ENCODE measurements around the gene ZNF296. TPM values are rescaled to one million over a fixed set of nuclear protein-coding genes. Genes with fewer than 3 reads are reported as not detected.
"Not testable (repeated sequence)": the region's sequence is repeated elsewhere in the genome, so short reads cannot be mapped to it uniquely, and the experiment has no call there.

Gene ZNF296
- polyA plus RNA-seq (ENCODE audit: insufficient read length): 0.98 TPM
- long read RNA-seq, donor 1: 0 reads
- long read RNA-seq, donor 2: 0 reads
- long read RNA-seq, donor 3, partial matches to known transcripts: 0 of 1 reads
- long read RNA-seq, donor 3, other reads (novel, unspliced or antisense): 0 of 1 reads
- long read RNA-seq, donor 4: 0 reads
- long read RNA-seq, donor 5: 0 reads
- long read RNA-seq, donor 6, partial matches to known transcripts: 0 of 1 reads
- long read RNA-seq, donor 6, other reads (novel, unspliced or antisense): 0 of 1 reads
- long read RNA-seq, donor 7: 0 reads
- long read RNA-seq, donor 8: 0 reads

DNA sequence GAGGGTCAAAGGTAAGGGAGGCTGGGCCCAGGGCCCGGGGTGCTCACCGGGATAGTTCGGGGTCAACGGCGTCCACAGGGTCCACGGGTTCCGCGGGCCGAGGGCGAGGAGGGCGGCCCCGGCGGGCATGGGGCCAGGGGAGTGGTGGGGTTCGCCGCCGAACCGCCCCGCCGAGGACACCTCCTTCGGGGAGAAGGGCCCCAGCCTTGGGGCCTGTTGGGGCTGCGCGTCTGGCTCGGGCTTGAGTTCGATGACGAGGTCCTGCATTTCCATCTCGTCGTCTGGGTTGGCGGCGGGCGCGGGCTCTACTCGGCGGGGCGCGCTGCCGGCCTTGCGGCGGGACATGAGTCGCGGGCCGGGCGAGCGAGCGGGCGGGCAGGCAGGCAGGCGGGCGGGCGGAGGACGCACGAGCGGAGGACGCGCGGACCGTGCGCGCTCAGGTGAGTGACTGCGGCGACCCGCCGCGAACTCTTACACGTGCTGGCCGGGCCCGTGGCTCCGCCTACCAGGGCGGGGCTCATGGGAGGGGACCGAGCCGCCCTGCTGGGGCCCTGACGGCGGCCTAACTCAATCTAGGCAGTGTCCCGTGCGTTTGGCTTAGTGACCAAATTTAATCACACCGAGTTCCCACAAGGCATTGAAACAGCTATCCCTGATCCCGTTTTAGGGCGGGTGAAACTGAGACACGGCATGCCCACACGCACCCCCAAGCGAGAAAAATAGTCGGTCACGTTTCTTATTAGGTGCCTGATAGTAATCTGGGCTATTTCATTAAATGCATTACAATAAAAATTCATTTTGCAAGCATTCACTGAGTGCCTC is at the start of gene ZNF296:
Gene ZNF296 (minus strand): TSS at position 450 of the 822 bp plus-strand sequence. CDS start 105 bp downstream, at position 345.
- DNase-seq: peak; percentile 35

DNA sequence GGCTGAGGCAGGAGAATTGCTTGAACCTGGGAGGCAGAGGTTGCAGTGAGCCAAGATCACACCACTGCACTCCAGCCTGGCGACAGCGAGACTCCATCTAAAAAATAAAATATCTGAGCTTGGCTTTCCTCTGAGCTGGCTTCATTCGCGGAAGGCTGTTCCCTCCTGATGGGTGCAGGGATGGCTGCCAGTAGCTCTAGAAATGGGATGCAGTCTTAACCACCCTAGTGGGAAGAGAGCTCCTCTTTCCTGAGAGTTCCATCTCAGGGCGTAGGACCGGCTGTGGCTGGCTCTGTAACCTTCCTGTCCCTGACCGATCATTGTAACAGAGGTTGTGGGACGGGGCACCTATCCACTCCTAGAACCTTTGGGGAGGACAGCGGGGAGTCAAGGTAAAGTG is 49.1 kb upstream of the ZNF296 start:
- no peak for DNase-seq

DNA sequence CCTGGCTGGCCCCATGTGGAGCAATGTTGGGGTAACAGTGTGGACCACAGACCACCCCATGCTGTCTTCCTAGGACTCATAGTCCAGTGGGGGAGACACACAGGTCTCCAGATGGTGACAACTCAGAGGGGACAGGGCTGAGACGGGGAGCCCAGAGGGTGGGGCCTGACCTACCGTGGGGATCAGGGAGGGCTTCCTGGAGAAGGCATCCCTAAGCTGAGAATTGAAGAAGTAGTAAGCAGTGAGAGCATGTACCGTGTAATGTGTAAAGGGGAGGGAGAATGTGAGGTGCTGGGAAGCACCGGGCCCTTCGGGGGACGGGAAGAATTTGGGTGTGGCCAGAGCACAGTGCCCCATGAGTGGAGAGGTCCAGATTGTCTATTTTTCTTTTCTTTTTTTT is 47.7 kb upstream of the ZNF296 start:
- DNase-seq: no peak

DNA sequence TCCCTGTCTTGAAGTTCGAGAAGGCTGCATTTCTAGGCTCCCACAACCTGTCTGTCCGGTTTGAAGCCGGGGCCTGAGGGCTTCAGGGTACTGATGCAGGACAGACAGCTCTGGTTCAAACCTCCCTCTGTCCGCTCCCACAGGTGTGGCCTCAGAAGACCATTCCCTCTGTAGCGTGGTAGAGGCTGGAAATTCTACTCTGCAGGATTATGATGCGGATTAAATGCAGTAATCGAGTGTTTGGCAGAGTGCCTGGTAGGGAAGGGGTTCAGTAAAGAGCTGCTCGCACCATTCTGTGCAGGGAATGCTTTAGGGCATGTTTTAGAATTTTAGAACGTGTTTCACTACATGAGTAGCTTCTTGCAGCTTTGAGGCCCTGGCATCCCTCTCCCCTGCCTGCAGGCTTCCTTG is 47.2 kb upstream of the ZNF296 start:
- DNase-seq: no peak

DNA sequence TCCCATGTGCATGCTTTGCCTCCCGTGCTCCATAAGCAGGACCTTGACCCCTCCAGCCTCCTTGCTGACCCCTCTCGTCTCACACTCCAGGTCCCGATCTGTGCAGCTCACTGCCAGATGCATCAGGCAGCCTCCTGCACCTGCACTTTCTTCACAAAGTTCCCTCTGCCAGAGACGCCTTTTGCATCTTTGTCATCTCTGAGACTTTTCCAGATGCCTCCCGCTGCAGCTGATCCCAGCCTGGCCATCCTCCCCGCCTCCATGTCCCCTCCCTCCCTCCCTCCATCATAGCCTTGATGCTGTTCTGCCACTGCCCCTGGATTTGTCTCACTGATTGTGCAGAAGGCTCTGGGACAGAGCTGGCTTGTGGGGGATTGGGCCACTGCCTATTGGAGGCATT is 46.6 kb upstream of the ZNF296 start:
- no peak for DNase-seq

DNA sequence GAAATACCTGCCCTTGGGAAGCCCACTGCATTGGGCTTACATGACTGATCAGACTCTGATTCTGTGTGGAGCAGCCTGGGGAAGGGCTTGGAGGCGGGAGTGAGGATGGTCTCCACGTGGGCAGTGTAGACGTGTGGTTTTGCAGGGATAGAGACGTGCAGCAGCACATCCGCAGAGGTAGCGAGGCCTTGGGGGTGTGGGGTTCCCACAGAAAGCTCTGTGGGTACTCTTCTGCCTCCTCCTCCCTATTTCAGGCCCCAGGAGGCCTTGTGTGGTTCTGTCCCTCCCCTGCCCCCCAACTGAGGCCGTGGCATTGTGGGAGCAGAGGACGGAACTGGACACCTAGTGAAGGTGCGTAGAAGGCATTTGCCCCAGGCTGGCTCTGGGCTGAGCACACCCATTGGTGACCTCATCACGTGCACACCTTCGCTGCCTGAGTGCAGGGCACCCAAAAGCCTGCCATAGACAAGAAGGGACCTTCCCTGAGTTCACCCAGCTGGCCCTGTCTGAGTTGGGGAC is 45.6 kb upstream of the ZNF296 start:
- no peak for DNase-seq

DNA sequence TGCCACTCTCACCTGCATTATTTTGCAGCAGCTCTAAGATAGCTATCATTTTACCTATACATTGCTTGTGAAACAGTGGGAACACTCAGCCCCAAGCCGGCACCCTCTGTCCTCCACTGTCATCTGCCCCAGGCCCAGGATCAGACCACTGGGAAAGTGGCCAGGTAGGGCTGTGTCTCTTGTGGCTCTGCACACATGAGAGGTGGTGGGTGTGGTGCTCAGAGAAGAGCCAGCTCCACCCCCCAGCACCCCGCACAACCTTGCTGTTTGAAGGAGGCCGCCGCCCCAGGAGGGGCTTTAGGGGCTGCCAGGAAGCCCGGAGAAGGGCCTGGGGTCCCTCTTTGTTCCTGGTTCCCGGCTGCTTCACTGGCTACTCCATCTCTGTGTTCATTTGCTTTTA is 43.3 kb upstream of the ZNF296 start:
- no peak for DNase-seq

DNA sequence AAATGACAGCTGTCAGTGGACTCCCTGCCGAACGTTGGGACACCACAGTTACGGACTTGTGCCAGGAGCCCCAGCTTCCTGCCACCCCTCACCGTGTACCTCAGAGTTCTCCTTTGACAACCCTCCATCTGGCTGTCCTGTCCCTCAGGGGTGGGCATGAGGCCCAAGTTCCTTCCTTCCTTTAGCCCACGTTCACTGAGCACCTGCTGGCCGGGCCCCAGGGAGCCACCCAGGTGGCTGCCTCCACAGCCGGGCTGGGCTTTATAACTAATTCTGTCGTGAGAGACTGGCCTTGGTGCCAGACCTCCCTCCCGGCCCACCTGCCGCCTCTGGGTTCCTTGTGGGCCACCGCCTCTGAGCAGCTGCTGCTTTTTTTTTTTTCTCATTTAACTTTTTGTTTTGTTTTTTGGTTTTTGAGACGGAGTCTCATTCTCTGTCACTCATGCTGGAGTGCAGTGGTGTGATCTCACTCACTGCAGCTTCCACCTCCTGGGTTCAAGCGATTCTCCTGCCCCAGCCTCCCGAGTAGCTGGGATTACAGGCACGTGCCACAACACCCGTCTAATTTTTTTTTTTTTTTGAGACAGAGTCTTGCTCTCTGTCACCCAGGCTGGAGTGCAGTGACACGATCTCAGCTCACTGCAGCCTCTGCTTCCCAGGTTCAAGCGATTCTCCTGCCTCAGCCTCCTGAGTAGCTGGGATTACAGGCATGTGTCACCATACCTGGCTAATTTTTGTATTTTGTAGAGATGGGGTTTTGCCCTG is 42.5 kb upstream of the ZNF296 start:
- DNase-seq: not testable (repeated sequence)

DNA sequence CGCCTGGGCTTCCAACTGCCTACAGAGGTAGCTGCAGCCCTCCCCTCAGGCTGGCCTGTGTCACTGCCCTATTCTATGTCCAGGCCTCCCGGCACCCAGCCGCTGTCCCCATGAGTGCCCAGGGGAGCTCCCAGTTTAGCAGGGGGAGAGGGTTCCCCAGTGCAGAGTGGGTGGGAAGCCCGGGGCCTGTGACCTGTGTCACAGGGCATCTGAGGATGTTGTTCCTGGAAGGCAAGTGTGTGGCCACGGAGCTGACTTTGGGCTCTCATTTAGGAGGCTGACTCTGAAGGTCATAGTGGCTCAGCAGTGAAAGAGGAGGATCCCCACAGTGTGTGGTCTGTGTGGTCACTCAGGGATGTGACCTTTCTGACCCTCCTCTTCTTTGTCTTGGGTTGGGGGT is 41.8 kb upstream of the ZNF296 start:
- no peak for DNase-seq

DNA sequence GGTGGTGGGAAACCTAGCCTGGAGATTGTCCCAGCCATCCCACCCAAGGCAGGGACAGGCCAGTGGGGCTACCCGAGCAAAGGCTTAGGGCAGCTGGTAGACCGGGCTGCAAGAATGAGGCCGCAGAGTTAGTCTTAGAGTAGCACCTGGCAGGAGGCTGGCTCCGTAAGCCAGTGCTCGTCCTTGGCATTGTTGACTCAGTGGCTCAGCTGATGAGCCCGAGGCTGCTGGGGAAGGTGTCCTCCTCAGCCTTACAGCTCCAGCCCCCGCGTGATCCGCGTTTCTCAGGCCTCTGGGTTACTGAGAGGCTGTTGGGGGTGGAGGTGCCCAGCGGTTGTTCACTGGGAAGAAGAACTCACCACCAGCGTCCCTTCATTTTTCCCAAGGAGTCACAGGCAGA is 41.4 kb upstream of the ZNF296 start:
- no peak for DNase-seq

DNA sequence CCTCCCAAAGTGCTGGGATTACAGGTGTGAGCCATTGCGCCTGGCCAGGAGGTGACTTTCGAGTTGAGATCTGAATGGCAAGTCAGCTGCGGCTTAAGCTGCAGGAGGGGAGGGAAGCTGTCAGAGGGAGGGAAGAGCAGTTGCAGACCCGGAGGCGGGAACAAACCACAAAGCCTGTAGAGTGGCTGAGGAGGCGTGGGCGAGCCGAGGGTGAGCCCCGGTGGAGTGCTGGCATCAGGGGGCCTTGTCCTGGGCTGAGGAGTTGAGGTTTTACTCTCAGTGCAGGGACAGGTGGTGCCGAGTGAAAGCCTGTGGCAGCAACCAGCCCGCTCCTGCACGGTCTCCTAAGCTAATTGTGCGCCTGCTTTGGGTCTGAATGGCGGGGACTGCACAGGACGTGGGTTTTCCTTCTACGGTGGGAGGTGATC is 40.9 kb upstream of the ZNF296 start:
- no peak for DNase-seq

DNA sequence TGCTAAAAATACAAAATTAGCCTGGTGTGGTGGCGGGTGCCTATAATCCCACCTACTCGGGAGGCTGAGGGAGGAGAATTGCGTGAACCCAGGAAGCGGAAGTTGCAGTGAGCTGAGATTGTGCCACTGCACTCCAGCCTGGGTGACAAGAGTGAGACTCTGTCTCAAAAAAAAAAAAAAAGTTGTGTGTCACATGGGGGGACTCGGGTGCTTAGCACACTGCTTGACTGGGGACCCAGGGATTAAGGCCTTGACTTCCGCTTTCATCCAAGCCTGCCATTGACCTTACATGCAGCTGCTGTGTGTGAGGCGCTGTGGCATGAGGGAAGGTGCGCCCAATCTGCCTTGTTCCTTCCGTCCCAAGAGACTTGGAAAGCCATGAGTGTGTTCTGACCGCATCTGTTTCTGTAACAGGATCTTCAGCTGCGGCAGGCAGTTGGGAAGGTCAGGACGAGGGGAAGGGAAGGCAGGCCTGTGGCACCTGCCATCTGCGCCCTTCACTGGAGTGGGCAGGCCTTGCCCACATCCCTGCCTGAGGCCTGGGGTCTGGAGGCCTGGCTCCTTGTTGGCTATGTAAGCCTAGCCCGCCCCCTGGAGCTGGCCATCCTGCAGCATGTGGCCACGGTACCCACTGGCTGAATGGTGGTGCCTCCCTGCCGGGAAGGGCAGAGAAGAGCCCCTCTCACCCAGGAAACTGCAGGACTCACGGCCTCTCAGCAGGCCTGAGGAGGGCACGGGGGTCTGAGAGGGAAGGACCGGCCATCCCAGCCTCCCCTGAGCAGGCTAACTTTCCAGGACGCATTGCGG is 39.7 kb upstream of the ZNF296 start:
- no peak for DNase-seq

DNA sequence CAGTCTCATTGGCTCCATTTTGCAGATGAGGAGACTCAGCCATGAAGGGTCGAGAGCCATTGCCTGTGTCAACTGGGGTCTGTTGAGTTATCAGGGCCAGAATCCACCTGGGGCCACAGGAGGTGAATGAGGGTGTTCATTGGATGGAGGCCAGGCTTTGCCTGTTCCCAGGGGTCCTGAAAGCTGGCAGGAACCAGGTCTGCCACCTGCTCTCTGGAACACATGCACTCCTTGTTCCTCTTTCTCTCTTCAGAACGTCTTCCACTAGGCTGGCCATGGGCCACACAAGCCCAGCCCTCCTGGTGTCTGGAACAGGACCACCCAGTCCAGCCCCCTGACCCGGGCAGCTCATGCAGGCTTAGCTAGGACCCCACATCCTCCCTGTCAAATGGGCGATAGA is 37.8 kb upstream of the ZNF296 start:
- DNase-seq: no peak

DNA sequence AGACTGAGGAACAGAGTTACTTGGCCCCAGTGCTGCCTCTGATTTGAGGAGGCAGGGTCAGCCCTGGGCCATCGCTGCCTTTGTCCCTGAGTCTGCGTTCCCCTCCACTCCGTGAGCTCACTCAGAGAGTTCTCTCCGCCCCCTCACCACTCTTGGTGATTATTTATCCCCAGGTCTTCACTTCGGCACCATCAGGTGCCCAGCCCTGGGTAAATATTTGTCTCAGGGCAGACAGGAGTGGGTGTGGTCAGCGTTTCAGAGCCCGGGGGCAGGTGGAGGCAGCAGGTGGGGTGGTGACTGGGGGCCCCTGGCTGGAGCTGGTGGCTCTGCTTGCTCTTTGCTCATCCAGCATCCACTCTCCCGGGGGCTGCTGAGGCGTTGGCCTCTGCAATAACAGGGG is 37.4 kb upstream of the ZNF296 start:
- no peak for DNase-seq

DNA sequence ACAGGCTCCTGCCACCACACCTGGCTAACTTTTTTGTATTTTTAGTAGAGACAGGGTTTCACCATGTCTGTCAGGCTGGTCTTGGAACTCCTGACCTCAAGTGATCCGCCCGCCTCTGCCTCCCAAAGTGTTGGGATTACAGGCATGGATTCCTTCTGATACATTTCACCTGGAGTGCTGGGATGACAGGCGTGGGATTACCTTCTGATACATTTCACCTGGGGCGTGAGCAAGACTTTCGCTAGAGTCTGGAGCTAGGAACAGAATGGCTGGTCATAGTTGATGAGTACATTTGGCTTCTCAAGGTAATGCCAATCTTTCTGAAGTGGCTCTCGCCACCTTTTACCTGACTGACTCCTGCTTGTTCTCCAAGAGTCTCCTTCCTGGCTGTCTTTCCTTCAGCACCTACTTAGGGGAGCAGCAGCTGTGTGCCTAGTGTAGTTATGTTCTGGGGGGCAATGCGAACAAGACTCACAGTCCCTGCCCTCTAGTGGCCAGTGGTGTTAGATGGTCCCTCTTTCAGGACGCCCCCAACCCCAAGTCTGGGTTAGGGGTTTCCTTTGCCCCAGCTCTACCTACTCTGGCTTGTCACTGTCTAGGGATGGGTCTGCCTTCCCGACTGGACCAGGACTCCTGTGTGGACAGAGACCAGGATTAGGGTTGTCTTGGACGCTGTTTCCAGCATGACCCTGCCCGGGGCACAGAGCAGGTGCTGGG is 36.0 kb upstream of the ZNF296 start:
- no peak for DNase-seq

DNA sequence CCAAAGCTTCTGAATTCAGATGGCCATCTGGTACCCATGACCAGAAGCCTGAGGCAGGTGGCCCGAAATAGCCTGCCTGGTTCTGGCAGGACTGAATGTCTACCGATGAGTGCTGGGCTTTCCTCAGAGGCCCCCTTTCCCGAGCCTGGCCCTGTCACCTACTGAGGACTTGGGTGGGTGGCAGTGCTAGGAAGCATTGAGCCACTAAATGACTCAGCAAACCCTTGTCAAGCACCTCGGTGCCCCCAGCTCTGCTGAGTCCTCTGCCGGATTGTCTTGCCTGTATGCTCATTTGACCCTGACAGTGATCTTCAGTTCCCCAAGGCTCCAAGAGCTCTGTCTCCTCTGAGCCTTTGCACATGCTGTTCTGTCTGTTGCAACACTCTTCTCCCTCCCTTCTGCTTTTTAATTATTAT is 34.6 kb upstream of the ZNF296 start:
- no peak for DNase-seq

DNA sequence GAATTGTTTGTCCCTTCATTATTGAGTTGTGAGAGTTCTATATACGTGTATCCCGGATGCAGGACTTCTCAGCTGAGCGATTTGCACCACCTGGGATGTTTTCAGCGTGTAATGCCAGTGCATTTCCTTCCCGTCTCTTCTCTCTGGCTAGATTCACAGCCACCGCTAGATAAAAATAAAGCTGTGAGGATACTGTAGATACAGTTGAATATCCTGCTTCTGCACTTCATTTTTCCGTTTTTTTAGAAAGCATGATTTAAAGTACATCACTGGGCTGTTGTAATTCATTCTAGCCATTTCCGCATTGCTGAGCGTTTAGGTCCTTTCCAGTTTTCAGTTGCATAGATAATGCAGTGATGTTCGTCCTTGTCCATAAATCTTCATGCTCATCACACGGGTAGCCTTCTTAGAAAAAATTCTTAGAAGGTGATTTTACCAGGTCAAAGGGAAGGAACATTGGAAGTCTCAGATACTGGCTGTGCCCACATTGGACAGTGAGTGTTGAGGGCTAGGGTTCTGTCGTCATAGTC is 31.4 kb upstream of the ZNF296 start:
- no peak for DNase-seq

DNA sequence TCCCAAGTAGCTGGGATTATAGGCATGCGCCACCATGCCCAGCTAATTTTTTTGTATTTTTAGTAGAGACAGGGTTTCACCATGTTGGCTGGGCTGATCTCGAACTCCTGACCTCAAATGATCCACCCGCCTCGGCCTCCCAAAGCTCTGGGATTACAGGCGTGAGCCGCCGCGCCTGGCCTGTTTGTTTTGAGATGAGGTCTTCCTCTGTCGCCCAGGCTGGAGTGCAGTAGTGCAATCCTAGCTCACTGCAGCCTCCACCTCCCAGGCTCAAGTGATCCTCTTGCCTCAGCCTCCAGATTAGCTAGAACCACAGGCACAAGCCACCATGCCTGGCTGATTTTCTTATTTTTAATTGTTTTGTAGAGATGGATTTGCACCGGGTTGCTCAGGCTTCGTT is 30.1 kb upstream of the ZNF296 start:
- DNase-seq: not testable (repeated sequence)

DNA sequence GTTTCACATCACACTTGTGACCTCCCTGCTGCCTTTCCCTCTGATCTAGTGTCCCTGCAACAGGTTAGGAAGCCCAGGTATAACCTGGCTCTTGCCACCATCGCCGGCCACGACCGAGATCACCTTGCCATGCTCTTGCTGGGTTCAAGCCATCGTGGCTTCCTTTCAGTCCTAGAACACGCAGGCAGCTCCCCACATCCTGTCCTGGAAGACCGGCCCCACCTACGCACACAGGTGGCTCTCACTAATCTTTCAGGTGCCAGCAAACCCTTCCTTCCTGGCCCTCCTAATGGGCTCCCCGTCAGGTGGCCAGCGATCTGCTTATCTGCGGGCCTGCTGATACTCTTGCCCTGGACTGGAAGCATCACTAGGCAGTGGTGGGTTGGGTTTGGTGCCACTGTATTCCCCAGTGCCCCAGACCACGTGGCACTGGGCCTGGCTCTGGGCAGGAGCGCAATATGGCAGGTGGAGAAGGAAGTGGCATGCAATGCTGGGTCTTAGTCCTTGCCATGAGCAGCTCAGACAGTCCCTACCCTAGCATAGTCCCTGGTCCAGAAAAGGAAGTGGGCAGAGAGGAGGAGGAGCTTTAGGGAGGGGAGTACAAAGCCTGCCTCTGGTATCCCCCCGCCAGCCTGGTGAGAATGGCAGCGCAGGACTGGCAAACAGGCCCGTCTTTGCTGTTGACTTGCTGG is 28.5 kb upstream of the ZNF296 start:
- no peak for DNase-seq

Data from left kidney (tissue), 8 donors.